AG08396 (cell line): ENCODE measurements around the gene GTF2H2C.
"Not testable (repeated sequence)": the region's sequence is repeated elsewhere in the genome, so short reads cannot be mapped to it uniquely, and the experiment has no call there.

Source experiments
- DNase-seq: peaks from one replicate; pipeline ENCODE4 v3.0.0; 2012; ENCODE audit warnings: low spot score, mixed read lengths

Gene GTF2H2C

GRCh38 chr5:69566172-69566571 lies 6.2 kb downstream of the GTF2H2C start:
- not testable (repeated sequence) for DNase-seq

GRCh38 chr5:69568072-69568471 lies 8.1 kb downstream of the GTF2H2C start:
- not testable (repeated sequence) for DNase-seq

DNA sequence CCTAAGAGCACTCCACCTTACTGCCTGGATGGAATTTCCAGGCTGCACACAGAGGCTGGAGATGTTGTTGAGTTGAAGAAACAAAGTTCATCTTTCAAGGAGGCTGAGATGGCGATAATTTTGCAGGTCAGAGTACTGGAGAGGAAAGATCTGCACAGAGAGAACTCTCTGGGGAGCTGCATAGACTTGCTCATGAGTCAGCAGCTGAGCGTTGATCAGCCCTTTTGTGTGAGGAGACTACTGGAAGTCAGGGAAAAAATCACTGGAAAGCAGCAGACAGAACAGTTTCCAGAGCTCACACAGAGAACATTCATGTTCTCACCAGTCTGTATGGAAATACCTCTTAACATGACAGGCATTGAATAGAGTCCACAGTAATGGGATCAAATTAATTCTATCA lies 23.4 kb downstream of the GTF2H2C start:
- DNase-seq, result not testable (repeated sequence)

DNA sequence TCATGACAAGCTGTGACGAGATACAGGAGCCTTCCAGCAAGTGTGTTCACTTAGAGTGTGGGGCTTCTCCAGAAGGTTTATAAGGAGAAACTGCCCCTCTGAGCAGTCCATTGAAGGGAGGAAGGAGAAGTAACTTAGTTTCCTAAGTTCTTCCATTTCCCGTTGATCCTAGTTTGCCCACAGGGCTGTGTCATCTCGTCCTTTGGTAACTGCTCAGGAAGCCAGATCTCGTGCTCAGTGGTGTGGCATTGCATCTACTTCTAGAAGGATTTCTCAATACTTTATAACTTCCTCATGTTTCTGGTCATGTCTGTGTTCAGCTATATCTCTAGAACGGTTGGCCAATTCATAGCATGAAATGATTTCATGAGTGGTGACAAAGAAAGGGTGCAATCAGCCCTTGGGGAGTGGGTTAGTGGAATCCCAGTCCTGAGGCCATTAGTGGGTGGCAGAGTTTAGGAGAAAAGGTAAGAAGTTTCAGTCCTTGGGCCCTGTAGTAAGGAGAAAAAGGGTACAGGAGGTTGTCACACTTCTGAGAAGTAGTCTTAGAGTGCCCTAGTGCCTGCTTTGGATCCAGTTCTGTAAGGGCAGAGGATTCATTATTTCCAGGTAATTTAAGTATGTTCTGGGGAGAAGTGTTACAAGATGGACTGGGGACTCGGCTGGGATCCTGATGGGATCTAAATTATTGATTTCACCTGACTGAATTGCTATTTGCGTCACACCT lies 36.3 kb downstream of the GTF2H2C start:
- not testable (repeated sequence) for DNase-seq

DNA sequence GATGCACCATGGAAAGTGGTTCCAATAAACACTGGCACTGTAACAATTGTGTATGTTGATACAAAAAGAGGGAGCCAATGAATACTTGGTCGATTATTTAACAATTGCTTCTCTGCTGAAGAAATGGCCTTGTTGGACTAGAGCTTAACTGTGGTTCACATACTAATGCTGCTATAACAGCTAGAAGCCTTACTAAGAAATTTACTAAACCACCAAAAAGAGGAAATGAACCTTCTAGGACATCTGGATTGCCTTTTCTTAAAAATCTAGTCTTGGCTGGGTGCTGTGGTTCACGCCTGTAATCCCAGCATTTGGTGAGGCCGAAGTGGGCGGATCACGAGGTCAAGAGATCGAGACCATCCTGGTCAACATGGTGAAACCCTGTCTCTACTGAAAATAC lies 42.0 kb downstream of the GTF2H2C start:
- DNase-seq, result not testable (repeated sequence)

- DNase-seq, result not testable (repeated sequence)
These were observed 46.8 kb downstream of the GTF2H2C start for GRCh38 chr5:69606839-69607238.

- not testable (repeated sequence) for DNase-seq
These were observed 47.8 kb downstream of the GTF2H2C start for GRCh38 chr5:69607750-69608149.

GRCh38 chr5:69608861-69609496 lies 49.0 kb downstream of the GTF2H2C start:
- not testable (repeated sequence) for DNase-seq

- DNase-seq, result not testable (repeated sequence)
These were observed 54.9 kb downstream of the GTF2H2C start for GRCh38 chr5:69614843-69615242.

DNA sequence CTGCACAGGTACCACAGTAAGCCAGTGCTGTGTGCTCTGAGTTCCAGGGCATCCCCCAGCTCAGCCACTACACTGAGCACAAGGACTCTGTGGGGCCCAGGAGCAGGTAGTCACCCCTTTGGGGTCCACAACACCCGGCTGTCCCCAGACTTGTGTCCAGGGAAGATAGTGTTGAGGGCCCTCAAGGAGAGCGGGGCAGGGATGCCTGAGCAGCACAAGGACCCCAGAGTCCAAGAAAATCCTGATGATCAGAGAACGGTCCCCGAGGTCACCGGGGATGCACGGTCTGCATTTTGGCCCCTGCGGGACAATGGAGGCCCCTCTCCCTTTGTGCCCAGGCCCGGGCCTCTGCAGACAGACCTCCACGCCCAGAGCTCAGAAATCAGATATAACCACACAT lies 71.9 kb downstream of the GTF2H2C start:
- DNase-seq, result not testable (repeated sequence)
